HG03159 (cell line): ENCODE data around the gene LCN6.

ENCODE experiments used
- ATAC-seq: cut with Tn5 transposase; IDR thresholded peaks from one replicate; pipeline ENCODE4 v1.9.1; 2021; ENCODE audit warnings: mild to moderate bottlenecking, moderate library complexity; ENCODE audit not compliant: unreplicated experiment

LCN6 gene

DNA sequence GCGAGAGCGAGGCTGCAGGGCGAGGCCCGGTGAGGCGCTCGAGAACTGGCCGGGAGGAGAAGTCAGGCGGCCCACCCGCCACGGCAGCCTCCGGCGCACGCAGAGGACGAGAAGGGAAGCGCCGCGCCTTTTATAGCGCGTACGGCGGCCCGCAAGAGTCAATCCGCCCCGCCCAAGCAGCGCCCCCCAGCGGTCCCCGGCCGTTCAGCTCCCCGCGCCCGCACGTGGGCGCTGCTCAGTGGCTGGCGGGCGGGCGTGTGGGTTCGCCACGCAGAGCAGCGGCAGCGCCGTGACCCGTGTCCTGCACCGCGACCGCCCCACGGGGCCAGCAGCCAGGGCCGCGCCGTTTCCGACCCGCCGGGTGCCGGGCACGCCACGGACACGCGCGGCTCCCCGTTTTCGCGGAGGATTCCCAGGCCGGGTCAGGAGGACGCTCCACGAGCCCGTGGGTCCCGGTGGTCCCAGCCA lies 20.2 kb downstream of the LCN6 start:
- ATAC-seq: peak; percentile 65

DNA sequence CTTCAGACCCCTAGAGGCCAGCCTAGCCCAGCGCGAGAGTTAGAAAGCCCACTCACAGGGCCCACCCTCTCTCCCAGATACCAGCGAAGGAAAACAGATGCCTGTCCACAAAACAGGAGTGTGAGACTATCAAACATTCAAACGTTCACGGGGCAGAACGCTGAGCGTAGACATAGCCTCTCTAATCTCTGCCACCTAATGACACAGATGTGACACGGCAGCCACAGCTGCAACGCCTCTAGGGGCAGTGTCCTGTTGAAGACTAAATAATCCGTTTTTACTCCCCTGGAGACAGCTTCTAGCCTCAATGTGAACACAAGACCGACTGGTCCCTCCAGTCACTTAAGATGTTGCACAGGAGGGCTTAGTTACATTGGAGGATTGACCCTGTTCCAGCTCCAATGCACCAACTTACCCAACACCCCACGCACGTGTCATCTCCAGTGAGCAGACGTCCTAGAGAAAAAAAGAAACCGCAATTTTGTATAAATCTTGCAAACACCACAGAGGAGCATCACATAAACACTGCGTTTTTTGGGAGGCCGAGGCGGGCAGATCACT lies 21.6 kb downstream of the LCN6 start:
- ATAC-seq: no peak

DNA sequence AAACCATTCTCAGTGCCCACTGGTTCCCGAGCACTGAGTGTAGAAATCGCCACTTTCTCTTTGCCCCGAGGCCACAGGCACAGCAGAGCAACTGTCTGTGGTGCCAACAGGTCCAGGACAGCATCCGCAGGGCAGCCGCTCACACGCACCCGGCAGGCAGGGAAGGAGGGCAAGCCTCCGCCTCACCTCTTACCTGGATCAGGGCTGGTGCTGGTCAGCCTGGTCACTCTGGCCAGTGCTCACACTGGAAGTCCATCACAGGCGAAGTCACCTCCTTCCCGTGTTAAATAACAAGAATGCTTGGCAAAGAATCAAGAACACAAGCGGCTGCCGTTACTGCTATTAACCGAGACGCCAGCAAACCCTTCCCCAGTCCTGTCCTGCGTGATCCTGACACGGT lies 22.2 kb downstream of the LCN6 start:
- no peak for ATAC-seq

DNA sequence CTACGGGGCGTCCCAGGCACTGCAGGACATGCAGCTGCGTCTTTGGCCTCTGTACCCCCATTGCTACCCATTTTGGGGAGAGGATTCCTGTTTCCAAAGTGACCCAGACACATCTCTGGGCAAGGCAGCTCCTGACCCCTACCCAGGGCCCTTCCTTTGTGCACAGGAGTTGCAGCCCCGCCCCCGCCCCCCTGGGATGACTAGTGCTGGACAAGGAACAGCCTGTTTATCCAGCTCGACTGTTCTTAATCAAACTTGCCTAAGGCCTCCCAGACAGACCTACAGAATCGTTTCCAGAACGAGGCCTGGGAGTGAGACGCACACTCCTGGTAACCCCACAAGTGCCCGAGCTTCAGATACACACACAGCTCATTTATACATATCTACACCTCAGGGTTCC lies 22.7 kb downstream of the LCN6 start:
- no peak for ATAC-seq

DNA sequence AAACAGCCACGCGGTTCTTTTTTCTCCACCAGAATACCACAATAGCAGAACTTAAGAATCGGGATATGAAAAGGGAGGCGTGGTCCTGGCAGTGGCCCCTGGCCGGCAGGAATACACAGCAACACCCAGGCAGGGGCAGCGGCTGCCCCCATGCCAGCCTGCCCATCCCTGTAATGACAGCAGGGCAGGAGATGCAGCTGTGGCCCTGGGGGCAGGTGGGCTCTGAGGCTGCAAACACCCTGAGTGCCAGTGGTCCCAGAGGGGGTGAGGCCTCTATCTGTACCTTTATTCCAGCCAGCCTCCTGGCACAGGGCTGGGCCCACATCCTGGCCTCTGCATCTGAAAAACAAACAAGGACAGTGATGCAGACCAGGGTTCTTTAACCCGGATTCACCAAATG lies 23.6 kb downstream of the LCN6 start:
- ATAC-seq: no peak

DNA sequence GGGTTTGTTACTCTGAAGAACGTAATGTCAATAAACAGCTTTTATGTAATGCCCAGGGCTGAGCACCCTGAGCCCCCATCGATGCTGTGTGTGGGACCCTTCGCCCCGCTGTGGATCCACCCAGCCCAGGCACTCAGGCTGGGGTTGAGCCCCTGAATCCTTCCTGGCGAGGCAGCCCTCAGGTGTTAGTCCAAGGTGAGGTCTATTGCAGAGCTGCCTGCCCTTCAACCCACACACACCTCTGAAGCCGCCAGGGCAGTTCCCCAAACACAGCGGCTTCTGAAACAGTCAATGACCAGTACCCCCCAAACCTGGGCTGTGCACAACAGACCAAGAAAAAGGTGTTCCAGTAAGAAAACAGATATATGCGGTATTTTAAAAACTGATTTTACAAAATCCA lies 24.3 kb downstream of the LCN6 start:
- no peak for ATAC-seq

DNA sequence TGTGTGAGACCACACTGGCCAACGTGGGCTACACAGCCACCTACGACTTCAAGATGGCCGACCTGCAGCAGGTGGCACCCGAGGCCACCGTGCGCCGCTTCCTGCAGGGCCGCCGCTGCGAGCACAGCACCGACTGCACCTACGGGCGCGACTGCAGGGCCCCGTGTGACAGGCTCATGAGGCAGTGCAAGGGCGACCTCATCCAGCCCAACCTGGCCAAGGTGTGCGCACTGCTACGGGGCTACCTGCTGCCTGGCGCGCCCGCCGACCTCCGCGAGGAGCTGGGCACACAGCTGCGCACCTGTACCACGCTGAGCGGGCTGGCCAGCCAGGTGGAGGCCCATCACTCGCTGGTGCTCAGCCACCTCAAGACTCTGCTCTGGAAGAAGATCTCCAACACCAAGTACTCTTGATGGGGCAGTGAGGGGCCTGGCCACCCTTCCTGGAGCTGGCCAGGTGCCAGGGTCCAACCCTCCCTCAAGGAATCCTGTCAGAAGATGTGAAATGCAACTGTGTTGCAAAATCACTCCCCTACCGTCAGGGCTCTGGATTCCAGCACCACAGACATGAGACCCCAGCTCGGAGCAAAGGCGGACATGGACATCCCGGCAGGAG lies 24.9 kb downstream of the LCN6 start:
- no peak for ATAC-seq

DNA sequence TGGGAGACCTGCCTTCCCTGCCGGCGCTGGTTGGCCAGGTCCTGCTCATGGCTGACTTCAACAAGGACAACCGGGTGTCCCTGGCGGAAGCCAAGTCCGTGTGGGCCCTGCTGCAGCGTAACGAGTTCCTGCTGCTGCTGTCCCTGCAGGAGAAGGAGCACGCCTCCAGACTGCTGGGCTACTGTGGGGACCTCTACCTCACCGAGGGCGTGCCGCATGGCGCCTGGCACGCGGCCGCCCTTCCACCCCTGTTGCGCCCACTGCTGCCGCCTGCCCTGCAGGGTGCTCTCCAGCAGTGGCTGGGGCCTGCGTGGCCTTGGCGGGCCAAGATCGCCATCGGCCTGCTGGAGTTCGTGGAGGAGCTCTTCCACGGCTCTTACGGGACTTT lies 25.4 kb downstream of the LCN6 start:
- no peak for ATAC-seq

DNA sequence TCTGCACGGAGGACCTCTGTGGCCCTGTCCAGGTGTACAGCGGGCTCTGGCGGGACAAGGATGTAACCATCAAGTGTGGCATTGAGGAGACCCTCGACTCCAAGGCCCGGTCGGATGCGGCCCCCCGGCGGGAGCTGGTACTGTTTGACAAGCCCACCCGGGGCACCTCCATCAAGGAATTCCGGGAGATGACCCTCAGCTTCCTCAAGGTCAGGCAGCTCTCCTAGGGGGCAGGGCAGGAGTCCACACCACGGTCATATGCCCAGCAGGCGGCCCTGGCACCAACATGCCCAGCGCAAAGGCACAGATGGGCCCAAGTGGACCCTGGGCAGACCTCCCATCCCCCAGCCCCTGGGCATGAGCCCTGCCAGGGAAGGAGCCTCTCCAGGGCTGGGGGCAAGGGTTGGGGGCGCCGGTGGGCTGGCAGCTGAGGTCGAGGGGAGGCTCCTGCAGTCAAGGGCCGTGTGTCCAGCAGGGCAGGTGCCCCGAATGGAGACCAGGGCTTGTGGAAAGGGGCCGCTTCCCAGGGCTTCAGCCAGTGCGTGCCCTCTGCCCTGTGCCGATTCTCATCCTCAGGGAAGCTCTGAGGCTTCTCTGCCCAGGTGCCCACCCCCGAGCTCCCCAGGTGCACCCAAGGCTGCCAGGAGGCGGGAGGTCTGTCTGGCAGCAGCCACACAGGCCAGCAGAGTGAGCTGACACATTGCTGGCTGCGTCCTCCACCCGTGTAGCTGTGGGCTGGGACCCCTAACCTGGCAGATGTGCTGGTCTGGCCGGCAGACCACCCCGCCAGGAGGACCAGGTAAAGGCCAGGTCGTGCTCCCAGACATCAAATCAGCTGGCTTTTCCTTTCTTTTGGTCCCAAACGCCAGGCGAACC lies 26.0 kb downstream of the LCN6 start:
- no peak for ATAC-seq

DNA sequence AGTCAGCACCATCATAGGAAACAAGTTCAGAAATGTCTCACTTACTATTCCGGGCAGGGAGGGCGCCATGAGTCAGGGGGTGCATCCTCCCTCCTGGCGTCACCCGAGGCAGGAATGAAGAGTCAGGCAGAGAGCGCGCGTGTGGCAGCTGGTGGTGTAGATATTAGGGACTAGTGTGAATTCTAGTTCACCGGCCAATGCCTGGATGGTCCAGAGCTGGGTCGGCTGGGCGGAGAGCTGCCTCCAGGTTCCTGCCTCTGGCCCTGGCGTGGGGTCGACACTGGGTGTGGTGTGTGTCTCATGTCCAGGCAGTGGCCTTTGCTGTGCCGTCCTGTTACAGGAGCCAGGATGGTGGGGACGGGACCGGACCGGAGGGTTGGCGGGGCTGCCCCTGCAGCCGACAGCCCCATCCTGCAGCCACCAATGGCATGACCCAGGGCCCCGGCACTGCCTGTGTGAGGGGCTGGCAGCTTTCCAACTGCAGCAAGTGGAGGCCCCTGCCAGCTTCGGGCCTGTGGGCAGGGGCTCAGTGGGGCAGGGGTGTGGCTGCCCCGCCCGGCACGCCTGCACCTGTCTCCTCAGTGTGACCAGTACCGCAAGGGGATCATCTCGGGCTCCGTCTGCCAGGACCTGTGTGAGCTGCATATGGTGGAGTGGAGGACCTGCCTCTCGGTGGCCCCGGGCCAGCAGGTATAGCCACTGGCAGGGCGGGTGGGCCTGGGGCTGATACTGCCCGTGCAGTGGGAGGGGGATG lies 26.8 kb downstream of the LCN6 start:
- no peak for ATAC-seq

DNA sequence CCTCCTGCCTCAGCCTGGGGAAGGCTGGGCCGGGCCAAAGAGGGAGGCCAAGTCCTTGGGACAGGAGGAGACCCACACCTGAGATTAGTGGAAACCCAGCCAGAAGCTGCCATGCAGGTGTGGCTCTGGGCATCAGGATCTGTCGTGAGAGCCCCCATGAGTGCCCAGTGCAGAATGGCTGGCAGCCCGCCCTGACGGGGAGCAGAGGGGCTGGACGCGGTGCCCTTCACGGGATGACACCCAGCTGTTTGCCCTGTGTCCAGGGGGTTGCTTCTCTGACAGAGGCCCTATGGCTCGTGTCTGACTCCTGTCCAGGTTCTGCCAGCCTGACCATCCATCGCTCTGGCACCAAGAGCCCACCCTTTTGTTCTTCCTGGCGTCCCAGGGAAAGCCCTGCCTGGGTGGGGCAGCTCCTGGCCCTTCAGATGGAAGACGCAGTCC lies 27.4 kb downstream of the LCN6 start:
- no peak for ATAC-seq

DNA sequence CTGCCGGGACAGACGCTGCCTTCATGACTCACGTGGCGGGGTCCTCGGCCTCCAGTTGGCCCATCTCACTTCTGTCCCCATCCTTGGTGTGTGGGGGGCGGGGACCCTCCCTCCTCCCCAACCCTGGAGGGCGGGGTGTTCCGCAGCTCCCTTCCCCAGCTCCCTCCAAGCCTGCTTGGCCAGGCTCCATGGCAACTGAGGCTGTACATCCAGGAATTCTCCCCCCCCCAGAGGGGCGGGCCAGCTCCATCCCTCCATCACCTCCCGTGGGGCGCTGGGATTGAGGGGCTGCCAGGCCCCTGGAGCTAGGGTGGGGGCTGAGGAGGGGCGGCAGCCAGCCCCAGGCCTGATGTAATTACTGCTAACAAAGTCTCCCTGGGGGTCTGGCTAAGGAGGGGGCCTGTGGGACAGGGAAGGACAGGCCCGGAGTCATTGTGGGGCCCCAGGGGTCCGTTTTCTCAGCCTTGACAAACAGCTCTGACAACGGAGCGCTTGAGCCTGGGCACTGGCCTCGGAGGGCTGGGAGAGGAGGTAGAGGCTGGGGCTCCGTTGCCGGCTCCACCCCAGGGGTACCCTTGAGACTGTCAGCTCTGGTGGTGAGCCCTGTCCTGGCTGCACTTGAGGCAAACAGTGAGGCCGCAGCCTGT lies 28.0 kb downstream of the LCN6 start:
- no peak for ATAC-seq

DNA sequence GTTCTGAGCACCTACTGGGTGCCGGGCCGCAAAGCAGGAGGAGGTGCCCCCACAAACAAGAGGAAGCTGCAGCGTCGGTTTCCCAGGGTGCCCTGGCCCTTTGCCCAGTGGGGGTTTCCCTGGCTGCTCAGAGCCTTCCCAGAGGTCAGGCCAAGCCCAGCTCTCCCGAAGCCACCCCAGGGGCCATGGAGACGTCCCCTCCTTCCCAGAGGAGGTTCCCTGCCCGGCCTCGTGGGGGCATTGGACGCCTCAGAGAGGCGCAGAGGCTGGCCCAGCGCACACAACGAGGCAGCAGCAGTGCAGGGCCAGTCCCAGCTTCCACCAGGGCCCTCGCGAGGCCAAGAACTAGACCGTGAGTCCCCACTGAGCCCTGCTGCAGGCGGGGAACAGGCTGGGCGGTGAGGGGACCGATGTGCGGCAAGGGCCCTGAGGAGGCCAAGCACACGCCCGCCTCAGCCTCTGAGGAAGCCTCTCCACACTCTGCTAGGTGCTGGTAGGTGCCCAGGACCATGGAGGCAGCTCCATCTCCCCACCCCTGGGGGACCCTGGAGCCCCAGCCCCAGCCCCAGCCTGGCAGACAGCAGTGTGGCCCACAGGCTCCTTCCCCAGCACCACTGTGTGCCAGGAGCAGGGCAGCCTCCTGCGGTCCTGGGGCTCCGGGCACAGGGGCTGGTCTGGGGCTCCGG lies 29.0 kb downstream of the LCN6 start:
- ATAC-seq: no peak

DNA sequence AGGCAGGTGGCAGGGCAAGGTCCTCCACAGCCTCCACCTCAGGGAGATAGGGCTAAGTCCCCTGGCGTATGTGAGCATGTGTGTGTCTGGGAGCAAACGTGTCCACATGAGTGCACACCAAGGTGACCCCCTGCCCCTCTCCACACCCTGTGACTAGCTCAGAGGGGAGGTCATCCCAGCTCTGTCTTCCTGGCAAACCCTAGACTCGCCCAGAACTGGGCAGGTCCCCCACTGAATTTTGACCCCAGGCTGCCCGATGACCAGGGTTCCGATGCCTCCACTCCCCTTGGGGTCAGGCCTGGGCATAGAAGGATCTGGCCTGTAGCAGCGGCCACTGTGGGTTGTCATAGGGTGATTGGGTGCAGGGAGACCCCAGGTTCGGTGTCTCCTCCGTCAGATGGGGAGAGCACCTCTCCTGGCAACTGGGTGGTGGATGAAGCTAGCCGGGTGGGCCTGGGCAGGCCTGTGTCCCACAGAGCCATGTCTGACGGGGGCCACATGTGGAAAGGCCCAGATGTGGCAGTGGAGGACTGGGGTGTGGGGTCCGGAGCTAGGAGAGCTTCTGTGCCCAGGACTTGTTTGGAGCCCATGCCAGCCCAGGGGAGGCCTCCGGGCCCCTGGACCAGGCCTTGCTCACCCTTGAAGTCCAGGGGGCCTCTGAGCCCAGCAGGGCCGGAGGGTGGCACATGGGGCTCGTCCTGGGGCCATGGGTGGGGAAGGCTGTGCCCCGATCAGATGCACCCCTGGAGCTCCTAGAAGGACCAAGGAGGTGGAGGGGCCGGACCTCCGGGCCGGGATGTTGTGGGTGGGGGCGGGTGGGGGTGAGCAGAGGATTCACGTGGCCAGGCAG lies 29.8 kb downstream of the LCN6 start:
- no peak for ATAC-seq

DNA sequence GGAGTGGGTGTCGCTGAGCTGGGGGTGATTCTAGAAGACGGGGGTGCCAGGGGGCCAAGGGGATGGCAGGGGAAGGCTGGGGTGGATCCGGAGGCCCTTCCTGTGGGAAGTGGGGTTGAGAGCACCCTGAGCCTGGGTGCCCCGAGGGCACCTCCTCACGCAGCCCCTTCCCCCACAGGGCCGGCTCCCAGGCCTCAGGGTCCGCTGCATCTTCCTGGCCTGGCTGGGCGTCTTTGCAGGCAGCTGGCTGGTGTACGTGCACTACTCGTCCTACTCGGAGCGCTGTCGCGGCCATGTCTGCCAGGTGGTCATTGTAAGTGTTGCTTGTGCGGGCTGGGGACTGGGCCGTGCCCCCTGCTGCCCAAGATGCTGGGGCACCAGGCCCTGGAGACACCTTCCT lies 30.9 kb downstream of the LCN6 start:
- ATAC-seq: no peak

DNA sequence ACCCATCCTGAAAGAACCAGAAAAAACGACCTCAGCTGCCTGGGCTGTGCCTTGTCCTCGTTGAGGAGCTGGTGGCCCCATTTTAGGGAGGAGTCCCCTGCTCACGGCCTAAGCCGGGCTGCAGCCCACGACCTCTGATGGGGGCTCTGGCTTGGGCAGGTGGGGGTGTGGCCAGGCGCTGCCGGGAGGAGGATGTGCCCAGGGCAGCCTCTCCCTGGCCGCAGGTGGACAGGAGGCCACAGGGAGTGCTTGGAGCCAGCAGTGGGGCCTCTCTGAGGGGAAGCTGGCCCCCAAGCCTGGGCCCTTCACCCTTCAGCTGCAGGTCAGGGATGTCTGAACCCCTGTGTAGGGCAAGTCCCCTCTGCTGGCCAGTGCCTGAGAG lies 33.4 kb downstream of the LCN6 start:
- ATAC-seq: no peak

DNA sequence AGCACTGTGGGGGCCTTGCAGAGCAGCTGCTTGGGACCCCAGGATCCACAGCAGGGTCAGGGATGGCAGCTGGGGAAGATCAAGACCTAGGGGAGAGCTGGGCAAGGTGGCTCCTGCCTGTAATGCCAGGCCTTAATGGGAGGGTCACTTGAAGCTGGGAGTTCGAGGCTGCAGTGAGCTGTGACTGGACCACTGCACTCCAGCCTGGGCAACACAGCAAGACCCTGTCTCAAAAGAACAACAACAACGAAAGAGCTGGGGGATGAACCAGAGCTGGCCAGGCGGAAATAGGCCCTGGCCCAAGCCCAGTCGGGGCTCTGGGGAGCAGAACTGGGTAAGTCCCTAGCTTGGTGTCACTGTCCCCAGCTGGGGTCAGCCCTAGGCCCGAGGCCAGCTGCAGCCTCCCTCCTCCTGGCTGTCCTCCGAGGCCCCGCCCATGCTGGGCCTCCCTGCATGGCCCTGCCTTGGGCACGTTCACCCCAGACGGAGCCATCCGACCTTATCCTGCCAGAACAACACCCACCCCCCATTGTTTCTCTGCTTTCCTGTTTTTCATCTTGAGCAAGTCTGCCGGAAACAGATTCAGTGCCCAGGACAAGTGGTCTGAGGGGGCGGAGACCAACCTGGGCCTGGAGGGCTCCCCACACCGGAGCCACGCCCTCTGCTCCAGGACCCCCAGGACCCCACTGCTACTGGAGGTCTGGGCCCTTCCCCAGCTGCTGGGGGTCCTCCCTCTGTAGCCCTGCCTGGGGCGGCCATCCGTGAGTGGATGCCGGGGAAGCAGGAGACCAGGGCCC lies 34.0 kb downstream of the LCN6 start:
- ATAC-seq: no peak

DNA sequence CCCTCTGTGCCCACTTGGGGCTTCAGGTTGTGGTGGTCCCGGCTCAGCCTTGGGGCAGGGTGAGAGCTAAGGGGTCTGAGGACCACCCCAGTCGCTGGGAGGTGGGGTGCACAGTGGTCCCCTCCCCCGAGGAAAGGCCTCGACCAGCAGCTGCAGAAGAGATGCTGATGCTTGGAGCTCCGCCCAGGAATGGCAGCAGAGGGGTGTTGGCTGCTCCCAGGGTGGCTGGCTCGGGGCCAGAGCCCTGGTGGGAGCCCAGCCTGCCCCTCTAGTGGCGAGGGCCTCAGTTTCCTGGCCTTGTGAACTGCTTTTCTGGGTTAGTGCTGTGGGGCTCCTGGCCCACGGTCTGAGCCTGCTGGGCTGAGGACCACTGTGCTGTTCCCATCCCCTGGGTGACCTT lies 34.8 kb downstream of the LCN6 start:
- ATAC-seq: no peak
